HL-60 (cell line): ENCODE data around the gene PRAME.
A peak's percentile ranks its signal among the peaks of the same experiment; 100 is the strongest.

Experiments
- DNase-seq, 2 experiments: peaks; one replicate each; pipeline ENCODE4 v3.0.0-alpha.2; 2010 to 2020; ENCODE audit warnings: low read depth in 1 of 2, low spot score in 1 of 2
- H3K27ac ChIP-seq: fragments of 250-450 bp; sonication (Bioruptor Pico); replicated peaks from 2 replicates; pipeline ENCODE4 v1.5.1; 2020; ENCODE audit warnings: mild to moderate bottlenecking, moderate library complexity
- H3K27me3 ChIP-seq: fragments of 250-450 bp; sonication (Bioruptor Pico); 2 replicates; pipeline ENCODE4 v1.5.1; 2021; ENCODE audit warnings: mild to moderate bottlenecking, moderate library complexity; ENCODE audit not compliant: insufficient read depth, poor library complexity, severe bottlenecking
- H3K4me3 ChIP-seq: replicated peaks from 2 replicates; pipeline ENCODE4 v1.5.1; 2011; ENCODE audit warnings: mild to moderate bottlenecking, control low read depth, low read length; ENCODE audit not compliant: insufficient read depth
- GABPA ChIP-seq: IDR thresholded peaks from 2 replicates; pipeline ENCODE4 v1.6.1; 2012; ENCODE audit warnings: low read depth
- POLR2AphosphoS5 ChIP-seq: IDR thresholded peaks from 2 replicates; pipeline ENCODE4 v1.6.1; 2012; ENCODE audit warnings: low read depth
- SPI1 ChIP-seq: IDR thresholded peaks from 2 replicates; pipeline ENCODE4 v1.6.1; 2012; ENCODE audit warnings: low read depth, mild to moderate bottlenecking, borderline replicate concordance
- TF ChIP-seq, protein P1 (sequence below): IDR thresholded peaks from 2 replicates; pipeline ENCODE4 v1.6.1; 2012; ENCODE audit warnings: low read depth; ENCODE audit not compliant: insufficient replicate concordance
- TF ChIP-seq, protein P2 (sequence below): IDR thresholded peaks from one replicate; pipeline ENCODE4 v1.5.1; 2011; ENCODE audit warnings: low read length, control low read depth, inconsistent platforms; ENCODE audit not compliant: insufficient read depth

Gene PRAME

DNA sequence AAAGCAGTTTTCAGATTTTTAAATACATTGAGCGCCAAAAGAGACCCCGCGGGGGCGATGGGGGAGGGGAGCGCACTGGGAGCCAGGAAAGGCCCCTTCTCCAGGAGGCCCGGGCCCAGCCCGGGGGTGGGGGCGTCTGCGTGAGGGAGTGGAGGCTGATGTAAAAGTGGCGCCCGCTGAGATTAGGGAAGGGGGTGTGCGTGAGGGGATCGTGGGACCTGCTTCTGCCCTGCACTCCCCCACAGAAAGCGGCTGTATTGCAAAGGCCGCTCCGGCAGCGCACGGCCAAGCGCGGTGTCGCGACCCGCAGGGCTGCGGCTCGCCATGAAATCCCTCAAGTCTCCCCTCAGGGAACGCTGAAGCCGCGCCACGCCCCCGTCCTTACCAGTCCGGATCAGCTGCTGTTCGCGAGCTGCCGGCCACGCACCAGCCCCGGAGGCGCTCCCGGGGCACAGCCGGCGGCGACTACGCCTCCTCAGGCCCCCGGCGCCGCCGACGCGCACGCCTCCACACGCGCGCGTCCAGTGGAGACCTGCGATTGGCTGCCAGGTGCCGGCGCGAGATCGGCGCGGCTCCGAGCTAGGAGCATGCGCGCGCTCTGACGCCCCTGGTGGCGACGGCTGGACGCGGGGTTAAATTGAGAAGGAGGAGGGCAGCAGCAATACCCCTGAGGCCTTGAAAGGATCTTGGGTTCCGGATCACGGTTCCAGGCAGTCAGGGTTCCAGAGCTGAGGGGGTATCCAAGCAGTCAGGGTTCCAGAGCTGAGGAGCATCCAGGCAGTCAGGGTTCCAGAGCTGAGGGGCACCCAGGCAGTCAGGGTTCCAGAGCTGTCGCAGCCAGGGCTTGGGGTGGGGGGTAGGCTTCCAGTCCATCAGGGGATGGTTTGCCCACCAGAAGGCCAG lies 50.5 kb downstream of the PRAME start, which contains the start of gene ZNF280B:
ZNF280B (minus strand) TSS at position 469 of the 903 bp plus-strand sequence. CDS start 19,344 bp downstream, outside the sequence.
- peak; percentile 78 to 87 for DNase-seq
- peak within 1 kb of the TSS; percentile 55 for H3K27ac ChIP-seq
- TF ChIP-seq SPI1 = no peak
- TF ChIP-seq GABPA = no peak
- TF ChIP-seq, protein P1, sequence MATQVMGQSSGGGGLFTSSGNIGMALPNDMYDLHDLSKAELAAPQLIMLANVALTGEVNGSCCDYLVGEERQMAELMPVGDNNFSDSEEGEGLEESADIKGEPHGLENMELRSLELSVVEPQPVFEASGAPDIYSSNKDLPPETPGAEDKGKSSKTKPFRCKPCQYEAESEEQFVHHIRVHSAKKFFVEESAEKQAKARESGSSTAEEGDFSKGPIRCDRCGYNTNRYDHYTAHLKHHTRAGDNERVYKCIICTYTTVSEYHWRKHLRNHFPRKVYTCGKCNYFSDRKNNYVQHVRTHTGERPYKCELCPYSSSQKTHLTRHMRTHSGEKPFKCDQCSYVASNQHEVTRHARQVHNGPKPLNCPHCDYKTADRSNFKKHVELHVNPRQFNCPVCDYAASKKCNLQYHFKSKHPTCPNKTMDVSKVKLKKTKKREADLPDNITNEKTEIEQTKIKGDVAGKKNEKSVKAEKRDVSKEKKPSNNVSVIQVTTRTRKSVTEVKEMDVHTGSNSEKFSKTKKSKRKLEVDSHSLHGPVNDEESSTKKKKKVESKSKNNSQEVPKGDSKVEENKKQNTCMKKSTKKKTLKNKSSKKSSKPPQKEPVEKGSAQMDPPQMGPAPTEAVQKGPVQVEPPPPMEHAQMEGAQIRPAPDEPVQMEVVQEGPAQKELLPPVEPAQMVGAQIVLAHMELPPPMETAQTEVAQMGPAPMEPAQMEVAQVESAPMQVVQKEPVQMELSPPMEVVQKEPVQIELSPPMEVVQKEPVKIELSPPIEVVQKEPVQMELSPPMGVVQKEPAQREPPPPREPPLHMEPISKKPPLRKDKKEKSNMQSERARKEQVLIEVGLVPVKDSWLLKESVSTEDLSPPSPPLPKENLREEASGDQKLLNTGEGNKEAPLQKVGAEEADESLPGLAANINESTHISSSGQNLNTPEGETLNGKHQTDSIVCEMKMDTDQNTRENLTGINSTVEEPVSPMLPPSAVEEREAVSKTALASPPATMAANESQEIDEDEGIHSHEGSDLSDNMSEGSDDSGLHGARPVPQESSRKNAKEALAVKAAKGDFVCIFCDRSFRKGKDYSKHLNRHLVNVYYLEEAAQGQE = no peak
- TF ChIP-seq, protein P2, sequence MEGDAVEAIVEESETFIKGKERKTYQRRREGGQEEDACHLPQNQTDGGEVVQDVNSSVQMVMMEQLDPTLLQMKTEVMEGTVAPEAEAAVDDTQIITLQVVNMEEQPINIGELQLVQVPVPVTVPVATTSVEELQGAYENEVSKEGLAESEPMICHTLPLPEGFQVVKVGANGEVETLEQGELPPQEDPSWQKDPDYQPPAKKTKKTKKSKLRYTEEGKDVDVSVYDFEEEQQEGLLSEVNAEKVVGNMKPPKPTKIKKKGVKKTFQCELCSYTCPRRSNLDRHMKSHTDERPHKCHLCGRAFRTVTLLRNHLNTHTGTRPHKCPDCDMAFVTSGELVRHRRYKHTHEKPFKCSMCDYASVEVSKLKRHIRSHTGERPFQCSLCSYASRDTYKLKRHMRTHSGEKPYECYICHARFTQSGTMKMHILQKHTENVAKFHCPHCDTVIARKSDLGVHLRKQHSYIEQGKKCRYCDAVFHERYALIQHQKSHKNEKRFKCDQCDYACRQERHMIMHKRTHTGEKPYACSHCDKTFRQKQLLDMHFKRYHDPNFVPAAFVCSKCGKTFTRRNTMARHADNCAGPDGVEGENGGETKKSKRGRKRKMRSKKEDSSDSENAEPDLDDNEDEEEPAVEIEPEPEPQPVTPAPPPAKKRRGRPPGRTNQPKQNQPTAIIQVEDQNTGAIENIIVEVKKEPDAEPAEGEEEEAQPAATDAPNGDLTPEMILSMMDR = peak; percentile 82
- peak; percentile 51; the same call in 1 of the 2 replicates for TF ChIP-seq POLR2AphosphoS5
- H3K4me3 ChIP-seq = peak within 1 kb of the TSS; percentile 92
- no peaks in the 10 kb centered on the region for H3K27me3 ChIP-seq

DNA sequence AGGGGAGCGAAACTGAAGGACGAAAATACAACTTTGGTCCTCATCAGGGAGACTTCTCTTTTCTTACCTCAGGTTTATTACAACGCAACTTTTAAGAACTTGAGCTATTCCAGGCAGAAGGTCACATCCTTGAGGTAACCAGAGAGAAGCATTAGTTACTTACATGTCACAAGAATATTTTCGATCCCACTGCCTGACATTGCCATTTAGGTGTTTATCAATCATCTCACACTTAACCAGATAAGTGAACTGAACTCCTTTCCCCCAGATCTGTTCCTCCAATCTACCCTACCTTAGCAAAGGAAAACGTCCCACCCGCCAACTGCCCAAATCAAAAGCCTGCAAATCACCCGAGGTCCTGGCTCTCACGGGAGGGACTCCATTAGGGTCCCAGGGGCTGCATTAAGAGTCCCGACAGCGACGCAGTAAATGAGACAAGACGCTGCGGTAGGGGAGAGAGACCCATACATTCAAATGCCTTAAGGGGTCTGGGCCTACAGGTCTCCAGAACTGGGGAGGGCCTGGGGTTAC lies 51.3 kb downstream of the PRAME start:
- no peak for DNase-seq
- Histone ChIP-seq H3K27me3 (no peaks in the 10 kb centered on the region), H3K4me3 (peak overlapping the region; percentile 92), H3K27ac (no peak overlapping the region; the same call in 1 of the 2 replicates)
- TF ChIP-seq, protein P1 = no peak
- TF ChIP-seq, protein P2 = no peak
- no peak for TF ChIP-seq GABPA
- TF ChIP-seq SPI1 = no peak
- TF ChIP-seq POLR2AphosphoS5 = no peak

DNA sequence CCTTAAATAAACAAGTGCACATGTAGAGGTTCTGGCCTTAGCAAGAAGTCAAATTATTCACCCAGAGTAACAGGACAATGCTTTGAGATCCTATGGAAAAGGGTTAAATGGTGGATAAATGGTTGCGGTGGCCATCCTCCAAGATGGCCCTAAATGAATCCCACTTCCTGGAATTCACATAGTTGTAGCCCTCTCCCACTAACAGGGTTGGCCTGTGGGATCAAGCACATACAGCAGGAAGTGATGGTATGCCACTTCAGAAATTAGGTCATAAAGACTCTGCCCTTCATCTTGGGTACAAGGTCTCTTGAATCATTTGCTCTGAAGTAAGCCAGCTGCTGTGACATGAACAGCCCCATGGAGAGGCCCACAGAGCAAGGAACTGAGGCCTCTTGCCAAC lies 52.3 kb downstream of the PRAME start:
- H3K27me3 ChIP-seq = no peaks in the 10 kb centered on the region
- H3K27ac ChIP-seq = no peak overlapping the region
- H3K4me3 ChIP-seq = no peak overlapping the region
- TF ChIP-seq SPI1 = no peak
- TF ChIP-seq, protein P2 = no peak
- no peak for TF ChIP-seq POLR2AphosphoS5
- TF ChIP-seq, protein P1 = no peak
- no peak for TF ChIP-seq GABPA
- no peak for DNase-seq
